Fibroblast of the aortic adventitia (primary cell): ENCODE results near the gene MYH9. TPM values are rescaled to one million over a fixed set of nuclear protein-coding genes. Genes with fewer than 3 reads are reported as not detected.

Experiments
- DNase-seq: peaks from one replicate; pipeline ENCODE4 v3.0.0-alpha.2; 2010; ENCODE audit warnings: low read depth
- H3K4me3 ChIP-seq: 2 replicates; pipeline ENCODE4 v1.5.1; 2011; ENCODE audit warnings: low read depth, mild to moderate bottlenecking, control low read depth, low read length, moderate library complexity
- total RNA-seq: library from RNA; depleted of rRNA; stranded (reverse); fragments of >200 nt; gene quantifications from 2 replicates; pipeline ENCODE4 v1.2.3, GENCODE V29; 2012; ENCODE audit warnings: low replicate concordance
- TF ChIP-seq, protein P1 (sequence below): IDR thresholded peaks from 2 replicates; pipeline ENCODE4 v1.5.1; 2011; ENCODE audit warnings: mild to moderate bottlenecking, low read length, control low read depth, inconsistent platforms; ENCODE audit not compliant: insufficient read depth

The MYH9 gene
- total RNA-seq, 1 donor, result 339 TPM

DNA sequence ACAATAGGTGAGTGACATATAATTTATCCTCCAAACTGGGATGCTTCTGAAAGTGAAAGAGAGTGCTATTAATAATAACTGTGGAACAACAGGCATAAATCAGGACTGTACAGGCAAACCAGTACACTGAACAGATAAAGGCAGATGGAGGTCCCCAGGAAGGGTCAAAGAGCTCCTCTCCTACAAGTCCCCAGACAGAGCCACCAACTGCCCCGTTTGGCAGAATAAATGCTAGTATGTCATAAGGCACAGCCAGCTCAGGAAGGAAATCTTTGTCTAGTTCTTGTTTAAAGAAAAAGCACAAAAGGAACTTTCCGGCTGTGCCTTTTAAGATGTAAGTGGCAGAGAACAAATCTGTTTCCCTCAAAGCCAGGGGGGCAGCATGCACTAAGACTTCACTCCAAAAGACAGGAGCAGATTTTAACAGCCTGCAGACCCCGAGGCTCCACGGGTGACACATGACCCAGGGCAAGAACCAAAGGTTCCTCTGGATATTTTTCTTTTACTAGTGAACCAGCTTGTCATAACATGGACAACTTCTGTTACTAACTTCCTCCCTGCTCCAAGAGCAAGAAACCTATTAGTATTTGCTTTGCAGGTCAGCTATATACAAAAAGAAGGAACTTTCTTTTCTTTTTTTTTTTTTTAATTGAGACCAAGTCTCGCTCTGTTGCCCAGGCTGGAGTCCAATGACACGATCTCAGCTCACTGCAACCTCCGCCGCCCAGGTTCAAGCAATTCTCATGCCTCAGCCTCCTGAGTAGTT lies 50.2 kb downstream of the MYH9 start:
- H3K4me3 ChIP-seq, result no peak overlapping the region
- no peak for DNase-seq
- TF ChIP-seq, protein P1, sequence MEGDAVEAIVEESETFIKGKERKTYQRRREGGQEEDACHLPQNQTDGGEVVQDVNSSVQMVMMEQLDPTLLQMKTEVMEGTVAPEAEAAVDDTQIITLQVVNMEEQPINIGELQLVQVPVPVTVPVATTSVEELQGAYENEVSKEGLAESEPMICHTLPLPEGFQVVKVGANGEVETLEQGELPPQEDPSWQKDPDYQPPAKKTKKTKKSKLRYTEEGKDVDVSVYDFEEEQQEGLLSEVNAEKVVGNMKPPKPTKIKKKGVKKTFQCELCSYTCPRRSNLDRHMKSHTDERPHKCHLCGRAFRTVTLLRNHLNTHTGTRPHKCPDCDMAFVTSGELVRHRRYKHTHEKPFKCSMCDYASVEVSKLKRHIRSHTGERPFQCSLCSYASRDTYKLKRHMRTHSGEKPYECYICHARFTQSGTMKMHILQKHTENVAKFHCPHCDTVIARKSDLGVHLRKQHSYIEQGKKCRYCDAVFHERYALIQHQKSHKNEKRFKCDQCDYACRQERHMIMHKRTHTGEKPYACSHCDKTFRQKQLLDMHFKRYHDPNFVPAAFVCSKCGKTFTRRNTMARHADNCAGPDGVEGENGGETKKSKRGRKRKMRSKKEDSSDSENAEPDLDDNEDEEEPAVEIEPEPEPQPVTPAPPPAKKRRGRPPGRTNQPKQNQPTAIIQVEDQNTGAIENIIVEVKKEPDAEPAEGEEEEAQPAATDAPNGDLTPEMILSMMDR, result no peak

GRCh38 chr22:36336246-36337182 lies 51.3 kb downstream of the MYH9 start:
- DNase-seq, result no peak
- H3K4me3 ChIP-seq, result no peak overlapping the region
- TF ChIP-seq, protein P1, result no peak

GRCh38 chr22:36335621-36336020 lies 52.1 kb downstream of the MYH9 start:
- DNase-seq, result no peak
- H3K4me3 ChIP-seq, result no peak overlapping the region
- TF ChIP-seq, protein P1, result no peak

DNA sequence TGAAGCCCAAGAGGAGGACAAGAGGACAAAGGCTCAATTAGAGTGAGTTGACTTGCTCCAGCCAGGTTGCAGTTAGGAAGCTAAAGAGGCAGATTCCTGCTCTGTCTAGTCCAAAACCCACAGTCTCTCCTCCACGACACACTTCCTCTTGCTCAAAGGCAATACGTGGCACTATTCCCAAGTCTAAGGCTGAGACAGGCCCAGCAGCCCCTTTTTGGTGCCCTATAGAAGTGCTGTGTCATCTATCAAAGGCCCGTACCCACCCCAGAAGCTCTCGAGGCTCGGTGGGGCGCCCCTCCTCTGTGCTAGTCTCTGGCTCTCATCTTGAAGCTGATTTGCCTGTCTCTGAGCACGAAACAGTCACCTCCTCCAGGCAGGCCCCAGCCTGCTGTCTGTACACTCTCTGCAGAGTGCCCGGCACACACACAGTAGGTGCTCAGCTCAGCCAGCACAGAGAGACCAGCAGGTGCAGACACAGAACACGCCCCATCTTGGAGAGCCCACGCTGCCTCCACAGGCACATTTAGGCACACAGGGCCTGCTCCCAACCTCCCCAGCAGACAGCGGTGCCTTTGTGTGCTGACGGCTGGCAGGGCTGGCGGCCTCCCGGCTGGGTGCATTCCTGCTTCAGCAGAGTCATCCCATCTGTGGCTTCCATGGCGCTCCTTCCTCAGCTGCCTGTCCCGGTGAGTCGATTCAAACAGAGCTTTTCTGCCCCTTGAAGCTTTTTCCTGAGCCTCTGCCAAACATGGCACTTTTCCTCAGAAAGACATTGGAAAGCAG lies 52.8 kb downstream of the MYH9 start:
- H3K4me3 ChIP-seq, result no peak overlapping the region
- DNase-seq, result peak; percentile 47
- TF ChIP-seq, protein P1, result no peak

- DNase-seq, result no peak
- TF ChIP-seq, protein P1, result no peak
- no peak overlapping the region for H3K4me3 ChIP-seq
Observed at GRCh38 chr22:36334081-36334820, 53.5 kb downstream of the MYH9 start.

- TF ChIP-seq, protein P1, result no peak
- H3K4me3 ChIP-seq, result no peak overlapping the region
- no peak for DNase-seq
Observed at GRCh38 chr22:36333644-36334043, 54.1 kb downstream of the MYH9 start.
